ENCODE measurements around the gene PARVA. TPM values are rescaled to one million over a fixed set of nuclear protein-coding genes. Genes with fewer than 3 reads are reported as not detected.

The PARVA gene
- total and polyA plus RNA-seq, 4 donors = 3.1 to 11.7 (median 11.2) TPM

GRCh38 chr11:12404436-12404835, 27.1 kb downstream of the PARVA start (continued):
- no peak for TF ChIP-seq CTCF (IDR thresholded peaks at IDR 0.05; ENCODE audit: low read depth, low read length, missing input control)
- no peak for TF ChIP-seq HNF4G (IDR thresholded peaks at IDR 0.05)

GRCh38 chr11:12408156-12408770, 30.9 kb downstream of the PARVA start:
- WGBS = 90% methylated on average over 4 of the region's 4 CpGs
- Histone ChIP-seq H3K36me3 (ENCODE audit: control insufficient read depth in 4 of 4, insufficient read depth in 3 of 4, low read depth in 1 of 4, low read length in 3 of 4) (no peaks in the 10 kb centered on the region), H3K27me3 (ENCODE audit: control insufficient read depth in 4 of 4, insufficient read depth in 4 of 4, low read length in 3 of 4) (no peaks in the 10 kb centered on the region), H3K9me3 (ENCODE audit: control insufficient read depth in 4 of 4, low read length in 3 of 4) (no peaks in the 10 kb centered on the region), H3K4me3 (ENCODE audit: low read depth in 1 of 3, low read length in 3 of 3) (no peak overlapping the region), H3K9ac (ENCODE audit: low read depth in 1 of 2, low read length in 2 of 2) (no peak overlapping the region), H3K4me1 (ENCODE audit: control insufficient read depth in 4 of 4, insufficient read depth in 4 of 4, low read length in 3 of 4) (peaks cover 4 to 28% (median 22%) of the 10 kb centered on the region in 4 donors), H3K27ac (ENCODE audit: low read depth in 1 of 2, low read length in 2 of 2) (no peak overlapping the region)
- no peak for DNase-seq (ENCODE audit: low spot score)
- TF ChIP-seq FOXA2 (IDR thresholded peaks at IDR 0.05) = no peak
- TF ChIP-seq EGR1 (IDR thresholded peaks at IDR 0.05; ENCODE audit: low read depth in 2 of 2) = no peak
- no peak for TF ChIP-seq ATF3 (IDR thresholded peaks at IDR 0.05)
- no peak for TF ChIP-seq REST (IDR thresholded peaks at IDR 0.05)
- no peak for TF ChIP-seq RAD21 (IDR thresholded peaks at IDR 0.05)
- no peak for TF ChIP-seq RXRA (IDR thresholded peaks at IDR 0.05)

- H3K9me3 ChIP-seq (ENCODE audit: control insufficient read depth in 4 of 4, low read length in 3 of 4) = no peaks in the 10 kb centered on the region
- TF ChIP-seq ATF3 (IDR thresholded peaks at IDR 0.05) (no peak), FOXA2 (IDR thresholded peaks at IDR 0.05) (peak; percentile 37), HNF4A (conservative IDR thresholded peaks at IDR 0.05) (peak in 1 of 2 donors; percentile 33), FOXA1 (IDR thresholded peaks at IDR 0.05) (peak; percentile 16)
- no peak overlapping the region for H3K9ac ChIP-seq (ENCODE audit: low read depth in 1 of 2, low read length in 2 of 2)
- H3K27me3 ChIP-seq (ENCODE audit: control insufficient read depth in 4 of 4, insufficient read depth in 4 of 4, low read length in 3 of 4) = no peaks in the 10 kb centered on the region
- no peak overlapping the region for H3K27ac ChIP-seq (ENCODE audit: low read depth in 1 of 2, low read length in 2 of 2)
- H3K4me3 ChIP-seq (ENCODE audit: low read depth in 1 of 3, low read length in 3 of 3) = no peak overlapping the region
- no peaks in the 10 kb centered on the region for H3K36me3 ChIP-seq (ENCODE audit: control insufficient read depth in 4 of 4, insufficient read depth in 3 of 4, low read depth in 1 of 4, low read length in 3 of 4)
- DNase-seq (ENCODE audit: low spot score) = no peak
- peaks cover 0 to 15% (median 11%) of the 10 kb centered on the region in 4 donors for H3K4me1 ChIP-seq (ENCODE audit: control insufficient read depth in 4 of 4, insufficient read depth in 4 of 4, low read length in 3 of 4)
- WGBS = 37% methylated on average over 3 of the region's 3 CpGs
Observed at GRCh38 chr11:12409621-12410005, 32.2 kb downstream of the PARVA start.

All from liver (tissue), 9 donors.